ENCODE results near the gene EHD3.

The EHD3 gene

GRCh38 chr2:31266804-31267203 lies 32.9 kb downstream of the EHD3 start:
- no peak for DNase-seq (ENCODE audit: low spot score)
- TF ChIP-seq, protein P1, sequence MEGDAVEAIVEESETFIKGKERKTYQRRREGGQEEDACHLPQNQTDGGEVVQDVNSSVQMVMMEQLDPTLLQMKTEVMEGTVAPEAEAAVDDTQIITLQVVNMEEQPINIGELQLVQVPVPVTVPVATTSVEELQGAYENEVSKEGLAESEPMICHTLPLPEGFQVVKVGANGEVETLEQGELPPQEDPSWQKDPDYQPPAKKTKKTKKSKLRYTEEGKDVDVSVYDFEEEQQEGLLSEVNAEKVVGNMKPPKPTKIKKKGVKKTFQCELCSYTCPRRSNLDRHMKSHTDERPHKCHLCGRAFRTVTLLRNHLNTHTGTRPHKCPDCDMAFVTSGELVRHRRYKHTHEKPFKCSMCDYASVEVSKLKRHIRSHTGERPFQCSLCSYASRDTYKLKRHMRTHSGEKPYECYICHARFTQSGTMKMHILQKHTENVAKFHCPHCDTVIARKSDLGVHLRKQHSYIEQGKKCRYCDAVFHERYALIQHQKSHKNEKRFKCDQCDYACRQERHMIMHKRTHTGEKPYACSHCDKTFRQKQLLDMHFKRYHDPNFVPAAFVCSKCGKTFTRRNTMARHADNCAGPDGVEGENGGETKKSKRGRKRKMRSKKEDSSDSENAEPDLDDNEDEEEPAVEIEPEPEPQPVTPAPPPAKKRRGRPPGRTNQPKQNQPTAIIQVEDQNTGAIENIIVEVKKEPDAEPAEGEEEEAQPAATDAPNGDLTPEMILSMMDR (IDR thresholded peaks at IDR 0.05; ENCODE audit: borderline replicate concordance, control extremely low read depth, extremely low read depth, insufficient read depth, missing control alignments), result no peak
- in situ Hi-C loops (cut with MboI; ENCODE audit: low sequenced_read_pairs, unreplicated experiment), result no loop called here

DNA sequence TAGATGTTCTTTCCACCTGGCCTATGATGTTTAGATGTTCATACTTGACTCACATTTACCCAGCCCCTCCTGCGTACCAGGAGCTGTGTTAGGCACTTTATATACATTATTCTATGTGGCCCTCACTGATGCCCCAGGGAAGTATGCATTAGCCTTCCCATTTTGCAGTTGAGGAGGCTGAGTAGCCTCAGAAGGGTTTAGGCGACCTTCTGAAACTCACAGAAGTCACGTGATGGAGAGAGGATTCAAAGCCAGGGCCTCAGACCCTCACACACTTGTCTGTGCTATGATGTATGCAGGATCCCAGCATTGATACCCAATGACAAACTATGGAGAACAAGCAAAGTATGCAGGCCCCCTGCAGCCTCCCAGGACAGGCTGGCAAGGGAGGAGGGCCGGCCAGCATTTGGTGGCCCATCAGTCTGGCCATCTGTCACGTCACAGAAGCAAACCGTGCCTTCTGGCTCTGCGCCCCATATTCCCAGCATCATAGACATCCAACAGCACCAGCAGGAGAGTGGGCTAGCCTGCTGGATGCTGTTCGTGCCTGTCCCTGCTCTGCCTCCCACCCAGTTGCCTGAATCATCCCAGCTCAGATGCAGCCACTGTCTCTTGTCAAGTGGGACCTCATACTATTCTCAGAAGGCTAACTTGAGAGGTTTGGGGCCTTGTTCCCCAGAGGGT lies 33.6 kb downstream of the EHD3 start:
- DNase-seq (ENCODE audit: low spot score), result no peak
- in situ Hi-C loops (cut with MboI; ENCODE audit: low sequenced_read_pairs, unreplicated experiment), result no loop called here
- TF ChIP-seq, protein P1 (IDR thresholded peaks at IDR 0.05; ENCODE audit: borderline replicate concordance, control extremely low read depth, extremely low read depth, insufficient read depth, missing control alignments), result no peak

- DNase-seq (ENCODE audit: low spot score), result no peak
- in situ Hi-C loops (cut with MboI; ENCODE audit: low sequenced_read_pairs, unreplicated experiment), result no loop called here
- TF ChIP-seq, protein P1 (IDR thresholded peaks at IDR 0.05; ENCODE audit: borderline replicate concordance, control extremely low read depth, extremely low read depth, insufficient read depth, missing control alignments), result no peak
Measured at GRCh38 chr2:31268344-31268743, 34.4 kb downstream of the EHD3 start.

DNA sequence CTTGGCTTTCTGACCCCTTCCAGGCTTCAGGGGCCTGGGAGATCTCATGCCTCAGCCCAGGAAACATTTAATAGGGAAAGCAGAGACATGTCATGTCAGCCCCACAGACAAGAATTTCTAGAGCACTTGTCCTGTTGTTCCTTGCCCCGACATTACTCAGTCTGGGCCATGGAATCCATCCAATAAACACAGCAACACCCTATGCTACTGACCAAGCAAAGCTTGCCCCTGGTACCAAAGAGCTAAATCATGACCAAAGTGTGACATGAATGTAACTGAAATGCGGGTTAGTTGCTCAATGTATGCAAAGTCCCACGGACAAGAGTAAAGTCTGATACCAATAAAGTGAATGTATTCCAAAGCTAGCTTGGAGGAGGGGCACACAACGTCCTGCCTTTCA lies 35.1 kb downstream of the EHD3 start:
- DNase-seq (ENCODE audit: low spot score), result no peak
- in situ Hi-C loops (cut with MboI; ENCODE audit: low sequenced_read_pairs, unreplicated experiment), result no loop called here

DNA sequence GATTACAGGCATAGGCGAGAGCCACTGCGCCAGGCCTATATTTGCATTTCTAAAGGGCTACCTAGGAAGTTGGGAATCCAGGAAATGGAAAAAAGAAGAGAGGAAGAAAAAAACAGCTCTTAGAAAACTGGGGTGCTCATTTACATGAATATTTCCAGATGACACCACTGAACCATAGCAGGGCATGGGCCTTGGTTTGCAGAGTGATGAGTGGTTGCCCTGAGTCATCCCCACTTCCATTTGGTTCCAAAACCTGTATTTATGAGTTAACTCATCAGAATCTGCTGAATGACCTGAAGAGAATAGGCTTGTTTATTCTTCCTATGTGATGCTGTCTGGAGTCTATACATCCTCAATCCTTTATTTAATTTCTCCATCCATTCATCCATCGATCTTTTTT lies 36.2 kb downstream of the EHD3 start:
- TF ChIP-seq, protein P1 (IDR thresholded peaks at IDR 0.05; ENCODE audit: borderline replicate concordance, control extremely low read depth, extremely low read depth, insufficient read depth, missing control alignments), result no peak
- in situ Hi-C loops (cut with MboI; ENCODE audit: low sequenced_read_pairs, unreplicated experiment), result no loop called here
- DNase-seq (ENCODE audit: low spot score), result no peak

More for the DNA sequence above, 35.1 kb downstream of the EHD3 start:
- TF ChIP-seq, protein P1 (IDR thresholded peaks at IDR 0.05; ENCODE audit: borderline replicate concordance, control extremely low read depth, extremely low read depth, insufficient read depth, missing control alignments), result no peak

DNA sequence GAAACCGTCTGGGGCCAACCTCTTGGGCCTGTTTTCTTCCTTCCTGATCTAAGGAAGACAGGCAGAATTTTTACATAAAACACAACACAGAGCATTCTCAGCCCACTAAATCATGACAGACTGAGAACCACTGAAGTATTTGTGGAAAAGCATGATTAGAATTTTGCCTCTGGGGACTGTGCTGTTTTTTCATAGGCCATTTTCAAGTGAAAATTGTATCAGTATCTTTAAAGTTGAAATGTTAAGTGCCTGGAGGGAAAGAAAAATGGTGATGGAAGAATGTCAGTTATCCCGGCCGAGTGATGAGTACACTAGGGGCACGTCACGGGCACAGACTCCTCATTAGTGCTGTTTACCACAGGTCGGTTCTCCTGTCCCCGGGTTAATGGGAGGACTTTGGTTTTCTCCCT lies 36.9 kb downstream of the EHD3 start:
- in situ Hi-C loops (cut with MboI; ENCODE audit: low sequenced_read_pairs, unreplicated experiment), result no loop called here
- TF ChIP-seq, protein P1 (IDR thresholded peaks at IDR 0.05; ENCODE audit: borderline replicate concordance, control extremely low read depth, extremely low read depth, insufficient read depth, missing control alignments), result no peak
- no peak for DNase-seq (ENCODE audit: low spot score)
